HEK293 (cell line): Measurements from ENCODE around the gene ZNF433.

ENCODE experiments used
- ZIC2 ChIP-seq: fragments of 450-650 bp; formaldehyde crosslinking; IDR thresholded peaks from 2 replicates; pipeline ENCODE4 v1.5.1; 2016; ENCODE audit warnings: missing biosample characterization, missing genetic modification characterization
- ZNF112 ChIP-seq: fragments of 450-650 bp; formaldehyde crosslinking; IDR thresholded peaks from 2 replicates; pipeline ENCODE4 v1.5.0; 2017; ENCODE audit warnings: missing biosample characterization, missing genetic modification characterization
- ZNF146 ChIP-seq: fragments of 450-650 bp; formaldehyde crosslinking; IDR thresholded peaks from 2 replicates; pipeline ENCODE4 v1.5.1; 2016; ENCODE audit warnings: missing biosample characterization, missing genetic modification characterization
- ZNF157 ChIP-seq: fragments of 450-650 bp; formaldehyde crosslinking; IDR thresholded peaks from 2 replicates; pipeline ENCODE4 v1.5.1; 2016; ENCODE audit warnings: missing biosample characterization, missing genetic modification characterization
- ZNF184 ChIP-seq: fragments of 450-650 bp; IDR thresholded peaks from 2 replicates; pipeline ENCODE4 v1.5.1; 2018; ENCODE audit warnings: missing biosample characterization, mild to moderate bottlenecking, missing genetic modification characterization
- ZNF223 ChIP-seq: fragments of 450-650 bp; formaldehyde crosslinking; IDR thresholded peaks from 2 replicates; pipeline ENCODE4 v1.5.1; 2016; ENCODE audit warnings: missing biosample characterization, missing genetic modification characterization
- ZNF311 ChIP-seq: fragments of 450-650 bp; formaldehyde crosslinking; IDR thresholded peaks from 2 replicates; pipeline ENCODE4 v1.5.1; 2017; ENCODE audit warnings: missing biosample characterization, missing genetic modification characterization, borderline replicate concordance
- ZNF391 ChIP-seq: fragments of 450-650 bp; formaldehyde crosslinking; IDR thresholded peaks from 2 replicates; pipeline ENCODE4 v1.5.1; 2016; ENCODE audit warnings: low read depth, missing biosample characterization, missing genetic modification characterization, borderline replicate concordance
- ZNF394 ChIP-seq: fragments of 450-650 bp; formaldehyde crosslinking; IDR thresholded peaks from 2 replicates; pipeline ENCODE4 v1.5.1; 2016; ENCODE audit warnings: missing biosample characterization, missing genetic modification characterization, mild to moderate bottlenecking, moderate library complexity, borderline replicate concordance
- ZNF416 ChIP-seq: fragments of 450-650 bp; formaldehyde crosslinking; IDR thresholded peaks from 2 replicates; pipeline ENCODE4 v1.5.1; 2016; ENCODE audit warnings: missing biosample characterization, missing genetic modification characterization
- ZNF433 ChIP-seq: fragments of 450-650 bp; formaldehyde crosslinking; IDR thresholded peaks from 2 replicates; pipeline ENCODE4 v1.5.1; 2016; ENCODE audit warnings: missing biosample characterization, missing genetic modification characterization, low read depth
- ZNF510 ChIP-seq: fragments of 450-650 bp; formaldehyde crosslinking; IDR thresholded peaks from 2 replicates; pipeline ENCODE4 v1.5.1; 2018; ENCODE audit warnings: mild to moderate bottlenecking, missing genetic modification characterization, missing biosample characterization; ENCODE audit not compliant: insufficient replicate concordance
- ZNF521 ChIP-seq: fragments of 450-650 bp; formaldehyde crosslinking; IDR thresholded peaks from 2 replicates; pipeline ENCODE4 v1.5.1; 2017; ENCODE audit warnings: missing biosample characterization, mild to moderate bottlenecking, missing genetic modification characterization
- ZNF529 ChIP-seq: fragments of 450-650 bp; formaldehyde crosslinking; IDR thresholded peaks from 2 replicates; pipeline ENCODE4 v1.5.1; 2017; ENCODE audit warnings: missing genetic modification characterization, missing biosample characterization; ENCODE audit not compliant: insufficient replicate concordance
- ZNF585B ChIP-seq: fragments of 450-650 bp; formaldehyde crosslinking; IDR thresholded peaks from 2 replicates; pipeline ENCODE4 v1.5.1; 2016; ENCODE audit warnings: missing biosample characterization, missing genetic modification characterization
- TF ChIP-seq, protein P1 (sequence below): fragments of 450-650 bp; formaldehyde crosslinking; IDR thresholded peaks from 2 replicates; pipeline ENCODE4 v1.5.1; 2016; ENCODE audit warnings: missing biosample characterization, missing genetic modification characterization
- TF ChIP-seq, protein P2 (sequence below): fragments of 450-650 bp; formaldehyde crosslinking; IDR thresholded peaks from 2 replicates; pipeline ENCODE4 v1.5.1; 2016; ENCODE audit warnings: missing biosample characterization, missing genetic modification characterization
- TF ChIP-seq, protein P3 (sequence below): fragments of 450-650 bp; IDR thresholded peaks from 2 replicates; pipeline ENCODE4 v1.5.1; 2018; ENCODE audit warnings: missing biosample characterization, missing genetic modification characterization
- TF ChIP-seq, protein P4 (sequence below): fragments of 450-650 bp; formaldehyde crosslinking; conservative IDR thresholded peaks from 2 replicates; pipeline ENCODE4 v1.5.1; 2016; ENCODE audit warnings: low read depth, missing biosample characterization, missing genetic modification characterization
- TF ChIP-seq, protein P5 (sequence below): fragments of 450-650 bp; formaldehyde crosslinking; IDR thresholded peaks from 2 replicates; pipeline ENCODE4 v1.5.1; 2016; ENCODE audit warnings: missing biosample characterization, missing genetic modification characterization
- TF ChIP-seq, protein P6 (sequence below): fragments of 450-650 bp; formaldehyde crosslinking; IDR thresholded peaks from 2 replicates; pipeline ENCODE4 v1.5.1; 2017; ENCODE audit warnings: missing biosample characterization, missing genetic modification characterization
- TF ChIP-seq, protein P7 (sequence below): fragments of 450-650 bp; formaldehyde crosslinking; IDR thresholded peaks from 2 replicates; pipeline ENCODE4 v1.5.1; 2016; ENCODE audit warnings: missing biosample characterization, missing genetic modification characterization

ZNF433 gene

DNA sequence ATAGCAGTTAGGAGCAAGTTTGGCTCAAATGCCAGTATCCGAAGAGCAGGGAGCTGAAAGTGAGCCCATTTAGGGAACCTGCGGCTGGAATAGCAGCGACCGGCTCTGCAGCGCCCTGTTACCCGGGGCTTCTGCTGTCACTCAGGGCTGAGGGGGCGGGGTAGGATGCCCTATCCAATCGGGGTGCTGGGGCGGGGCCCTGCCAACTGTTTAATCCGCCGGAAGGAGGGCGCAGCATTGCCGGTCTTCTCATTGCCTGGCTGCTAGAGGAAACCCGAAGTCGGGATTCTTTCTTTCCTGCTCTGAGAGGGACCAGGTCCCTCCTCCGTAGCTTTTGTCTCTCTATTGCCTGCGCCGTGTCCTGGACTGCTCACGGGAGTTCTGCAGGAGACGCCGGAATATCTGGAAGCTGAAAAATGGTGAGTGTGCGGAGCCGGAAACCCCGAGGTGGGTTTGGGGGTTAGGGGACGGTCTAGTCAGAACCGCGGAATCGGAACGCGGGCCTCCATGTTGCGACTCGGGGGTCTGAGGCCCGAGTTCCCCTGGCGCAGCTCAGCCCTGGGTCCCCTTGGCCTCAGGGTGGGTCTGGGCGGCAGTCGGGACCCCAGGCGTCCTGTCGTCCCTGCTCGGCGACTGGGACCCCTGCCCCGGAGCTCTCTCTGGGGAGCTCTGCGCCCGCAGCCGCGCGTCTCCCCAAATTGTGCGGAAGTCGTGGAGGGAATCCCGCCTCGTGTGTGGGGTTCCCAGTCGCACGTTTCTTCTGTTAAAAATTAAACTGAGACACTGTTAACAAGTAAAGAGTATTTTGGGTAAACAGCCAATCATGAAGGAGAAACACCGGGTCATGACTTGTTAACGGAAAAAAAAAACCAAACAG lies 47.8 kb downstream of the ZNF433 start (continued):
- TF ChIP-seq, protein P1, sequence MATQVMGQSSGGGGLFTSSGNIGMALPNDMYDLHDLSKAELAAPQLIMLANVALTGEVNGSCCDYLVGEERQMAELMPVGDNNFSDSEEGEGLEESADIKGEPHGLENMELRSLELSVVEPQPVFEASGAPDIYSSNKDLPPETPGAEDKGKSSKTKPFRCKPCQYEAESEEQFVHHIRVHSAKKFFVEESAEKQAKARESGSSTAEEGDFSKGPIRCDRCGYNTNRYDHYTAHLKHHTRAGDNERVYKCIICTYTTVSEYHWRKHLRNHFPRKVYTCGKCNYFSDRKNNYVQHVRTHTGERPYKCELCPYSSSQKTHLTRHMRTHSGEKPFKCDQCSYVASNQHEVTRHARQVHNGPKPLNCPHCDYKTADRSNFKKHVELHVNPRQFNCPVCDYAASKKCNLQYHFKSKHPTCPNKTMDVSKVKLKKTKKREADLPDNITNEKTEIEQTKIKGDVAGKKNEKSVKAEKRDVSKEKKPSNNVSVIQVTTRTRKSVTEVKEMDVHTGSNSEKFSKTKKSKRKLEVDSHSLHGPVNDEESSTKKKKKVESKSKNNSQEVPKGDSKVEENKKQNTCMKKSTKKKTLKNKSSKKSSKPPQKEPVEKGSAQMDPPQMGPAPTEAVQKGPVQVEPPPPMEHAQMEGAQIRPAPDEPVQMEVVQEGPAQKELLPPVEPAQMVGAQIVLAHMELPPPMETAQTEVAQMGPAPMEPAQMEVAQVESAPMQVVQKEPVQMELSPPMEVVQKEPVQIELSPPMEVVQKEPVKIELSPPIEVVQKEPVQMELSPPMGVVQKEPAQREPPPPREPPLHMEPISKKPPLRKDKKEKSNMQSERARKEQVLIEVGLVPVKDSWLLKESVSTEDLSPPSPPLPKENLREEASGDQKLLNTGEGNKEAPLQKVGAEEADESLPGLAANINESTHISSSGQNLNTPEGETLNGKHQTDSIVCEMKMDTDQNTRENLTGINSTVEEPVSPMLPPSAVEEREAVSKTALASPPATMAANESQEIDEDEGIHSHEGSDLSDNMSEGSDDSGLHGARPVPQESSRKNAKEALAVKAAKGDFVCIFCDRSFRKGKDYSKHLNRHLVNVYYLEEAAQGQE, result no peak
- no peak for TF ChIP-seq ZNF521 (tag by site-specific recombination)
- TF ChIP-seq ZIC2 (tag by site-specific recombination), result no peak
- TF ChIP-seq, protein P2, sequence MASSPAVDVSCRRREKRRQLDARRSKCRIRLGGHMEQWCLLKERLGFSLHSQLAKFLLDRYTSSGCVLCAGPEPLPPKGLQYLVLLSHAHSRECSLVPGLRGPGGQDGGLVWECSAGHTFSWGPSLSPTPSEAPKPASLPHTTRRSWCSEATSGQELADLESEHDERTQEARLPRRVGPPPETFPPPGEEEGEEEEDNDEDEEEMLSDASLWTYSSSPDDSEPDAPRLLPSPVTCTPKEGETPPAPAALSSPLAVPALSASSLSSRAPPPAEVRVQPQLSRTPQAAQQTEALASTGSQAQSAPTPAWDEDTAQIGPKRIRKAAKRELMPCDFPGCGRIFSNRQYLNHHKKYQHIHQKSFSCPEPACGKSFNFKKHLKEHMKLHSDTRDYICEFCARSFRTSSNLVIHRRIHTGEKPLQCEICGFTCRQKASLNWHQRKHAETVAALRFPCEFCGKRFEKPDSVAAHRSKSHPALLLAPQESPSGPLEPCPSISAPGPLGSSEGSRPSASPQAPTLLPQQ (tag by site-specific recombination), result no peak
- TF ChIP-seq, protein P3, sequence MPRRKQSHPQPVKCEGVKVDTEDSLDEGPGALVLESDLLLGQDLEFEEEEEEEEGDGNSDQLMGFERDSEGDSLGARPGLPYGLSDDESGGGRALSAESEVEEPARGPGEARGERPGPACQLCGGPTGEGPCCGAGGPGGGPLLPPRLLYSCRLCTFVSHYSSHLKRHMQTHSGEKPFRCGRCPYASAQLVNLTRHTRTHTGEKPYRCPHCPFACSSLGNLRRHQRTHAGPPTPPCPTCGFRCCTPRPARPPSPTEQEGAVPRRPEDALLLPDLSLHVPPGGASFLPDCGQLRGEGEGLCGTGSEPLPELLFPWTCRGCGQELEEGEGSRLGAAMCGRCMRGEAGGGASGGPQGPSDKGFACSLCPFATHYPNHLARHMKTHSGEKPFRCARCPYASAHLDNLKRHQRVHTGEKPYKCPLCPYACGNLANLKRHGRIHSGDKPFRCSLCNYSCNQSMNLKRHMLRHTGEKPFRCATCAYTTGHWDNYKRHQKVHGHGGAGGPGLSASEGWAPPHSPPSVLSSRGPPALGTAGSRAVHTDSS (tag by site-specific recombination), result no peak
- TF ChIP-seq ZNF112 (tag by site-specific recombination), result no peak
- TF ChIP-seq, protein P4, sequence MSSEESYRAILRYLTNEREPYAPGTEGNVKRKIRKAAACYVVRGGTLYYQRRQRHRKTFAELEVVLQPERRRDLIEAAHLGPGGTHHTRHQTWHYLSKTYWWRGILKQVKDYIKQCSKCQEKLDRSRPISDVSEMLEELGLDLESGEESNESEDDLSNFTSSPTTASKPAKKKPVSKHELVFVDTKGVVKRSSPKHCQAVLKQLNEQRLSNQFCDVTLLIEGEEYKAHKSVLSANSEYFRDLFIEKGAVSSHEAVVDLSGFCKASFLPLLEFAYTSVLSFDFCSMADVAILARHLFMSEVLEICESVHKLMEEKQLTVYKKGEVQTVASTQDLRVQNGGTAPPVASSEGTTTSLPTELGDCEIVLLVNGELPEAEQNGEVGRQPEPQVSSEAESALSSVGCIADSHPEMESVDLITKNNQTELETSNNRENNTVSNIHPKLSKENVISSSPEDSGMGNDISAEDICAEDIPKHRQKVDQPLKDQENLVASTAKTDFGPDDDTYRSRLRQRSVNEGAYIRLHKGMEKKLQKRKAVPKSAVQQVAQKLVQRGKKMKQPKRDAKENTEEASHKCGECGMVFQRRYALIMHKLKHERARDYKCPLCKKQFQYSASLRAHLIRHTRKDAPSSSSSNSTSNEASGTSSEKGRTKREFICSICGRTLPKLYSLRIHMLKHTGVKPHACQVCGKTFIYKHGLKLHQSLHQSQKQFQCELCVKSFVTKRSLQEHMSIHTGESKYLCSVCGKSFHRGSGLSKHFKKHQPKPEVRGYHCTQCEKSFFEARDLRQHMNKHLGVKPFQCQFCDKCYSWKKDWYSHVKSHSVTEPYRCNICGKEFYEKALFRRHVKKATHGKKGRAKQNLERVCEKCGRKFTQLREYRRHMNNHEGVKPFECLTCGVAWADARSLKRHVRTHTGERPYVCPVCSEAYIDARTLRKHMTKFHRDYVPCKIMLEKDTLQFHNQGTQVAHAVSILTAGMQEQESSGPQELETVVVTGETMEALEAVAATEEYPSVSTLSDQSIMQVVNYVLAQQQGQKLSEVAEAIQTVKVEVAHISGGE (tag by site-specific recombination), result peak; percentile 83
- TF ChIP-seq ZNF416 (tag by site-specific recombination), result no peak
- TF ChIP-seq, protein P5, sequence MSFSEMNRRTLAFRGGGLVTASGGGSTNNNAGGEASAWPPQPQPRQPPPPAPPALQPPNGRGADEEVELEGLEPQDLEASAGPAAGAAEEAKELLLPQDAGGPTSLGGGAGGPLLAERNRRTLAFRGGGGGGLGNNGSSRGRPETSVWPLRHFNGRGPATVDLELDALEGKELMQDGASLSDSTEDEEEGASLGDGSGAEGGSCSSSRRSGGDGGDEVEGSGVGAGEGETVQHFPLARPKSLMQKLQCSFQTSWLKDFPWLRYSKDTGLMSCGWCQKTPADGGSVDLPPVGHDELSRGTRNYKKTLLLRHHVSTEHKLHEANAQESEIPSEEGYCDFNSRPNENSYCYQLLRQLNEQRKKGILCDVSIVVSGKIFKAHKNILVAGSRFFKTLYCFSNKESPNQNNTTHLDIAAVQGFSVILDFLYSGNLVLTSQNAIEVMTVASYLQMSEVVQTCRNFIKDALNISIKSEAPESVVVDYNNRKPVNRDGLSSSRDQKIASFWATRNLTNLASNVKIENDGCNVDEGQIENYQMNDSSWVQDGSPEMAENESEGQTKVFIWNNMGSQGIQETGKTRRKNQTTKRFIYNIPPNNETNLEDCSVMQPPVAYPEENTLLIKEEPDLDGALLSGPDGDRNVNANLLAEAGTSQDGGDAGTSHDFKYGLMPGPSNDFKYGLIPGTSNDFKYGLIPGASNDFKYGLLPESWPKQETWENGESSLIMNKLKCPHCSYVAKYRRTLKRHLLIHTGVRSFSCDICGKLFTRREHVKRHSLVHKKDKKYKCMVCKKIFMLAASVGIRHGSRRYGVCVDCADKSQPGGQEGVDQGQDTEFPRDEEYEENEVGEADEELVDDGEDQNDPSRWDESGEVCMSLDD (tag by site-specific recombination), result peak; percentile 65
- TF ChIP-seq ZNF433, result no peak
- TF ChIP-seq, protein P6, sequence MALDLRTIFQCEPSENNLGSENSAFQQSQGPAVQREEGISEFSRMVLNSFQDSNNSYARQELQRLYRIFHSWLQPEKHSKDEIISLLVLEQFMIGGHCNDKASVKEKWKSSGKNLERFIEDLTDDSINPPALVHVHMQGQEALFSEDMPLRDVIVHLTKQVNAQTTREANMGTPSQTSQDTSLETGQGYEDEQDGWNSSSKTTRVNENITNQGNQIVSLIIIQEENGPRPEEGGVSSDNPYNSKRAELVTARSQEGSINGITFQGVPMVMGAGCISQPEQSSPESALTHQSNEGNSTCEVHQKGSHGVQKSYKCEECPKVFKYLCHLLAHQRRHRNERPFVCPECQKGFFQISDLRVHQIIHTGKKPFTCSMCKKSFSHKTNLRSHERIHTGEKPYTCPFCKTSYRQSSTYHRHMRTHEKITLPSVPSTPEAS (tag by site-specific recombination), result no peak
- no peak for TF ChIP-seq ZNF394 (tag by site-specific recombination)
- no peak for TF ChIP-seq ZNF184 (tag by site-specific recombination)
- no peak for TF ChIP-seq ZNF146 (tag by site-specific recombination)
- 0 out of 2 replicates have a peak, but pooled peaks have one; percentile 53 for TF ChIP-seq ZNF223 (tag by site-specific recombination)
- no peak for TF ChIP-seq ZNF157
- TF ChIP-seq ZNF585B, result no peak
- TF ChIP-seq, protein P7, sequence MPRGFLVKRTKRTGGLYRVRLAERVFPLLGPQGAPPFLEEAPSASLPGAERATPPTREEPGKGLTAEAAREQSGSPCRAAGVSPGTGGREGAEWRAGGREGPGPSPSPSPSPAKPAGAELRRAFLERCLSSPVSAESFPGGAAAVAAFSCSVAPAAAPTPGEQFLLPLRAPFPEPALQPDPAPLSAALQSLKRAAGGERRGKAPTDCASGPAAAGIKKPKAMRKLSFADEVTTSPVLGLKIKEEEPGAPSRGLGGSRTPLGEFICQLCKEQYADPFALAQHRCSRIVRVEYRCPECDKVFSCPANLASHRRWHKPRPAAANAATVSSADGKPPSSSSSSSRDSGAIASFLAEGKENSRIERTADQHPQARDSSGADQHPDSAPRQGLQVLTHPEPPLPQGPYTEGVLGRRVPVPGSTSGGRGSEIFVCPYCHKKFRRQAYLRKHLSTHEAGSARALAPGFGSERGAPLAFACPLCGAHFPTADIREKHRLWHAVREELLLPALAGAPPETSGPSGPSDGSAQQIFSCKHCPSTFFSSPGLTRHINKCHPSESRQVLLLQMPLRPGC (tag by site-specific recombination), result no peak
- TF ChIP-seq ZNF529 (tag by site-specific recombination), result no peak
- peak; percentile 28 for TF ChIP-seq ZNF510 (tag by site-specific recombination)
- no peak for TF ChIP-seq ZNF311 (tag by site-specific recombination)
- no peak for TF ChIP-seq ZNF391
